Gastrocnemius medialis (tissue), 4 donors: ENCODE results near the gene SBK3.

Source experiments
- CTCF ChIP-seq, 5 experiments: fragments of 450-650 bp in 3 of 5; fragments of 200-600 bp in 2 of 5; sonication (generic) in 2 of 5; IDR thresholded peaks in 4 of 5; conservative IDR thresholded peaks in 1 of 5; 1 replicate in 4 of 5; 2 replicates in 1 of 5; pipeline ENCODE4 v1.5.1; 2016 to 2019; ENCODE audit warnings: antibody characterized with exemption in 5 of 5, mild to moderate bottlenecking in 3 of 5, moderate library complexity in 3 of 5
- POLR2A ChIP-seq, 2 donors: fragments of 450-650 bp; IDR thresholded peaks; one replicate each; pipeline ENCODE4 v1.6.1; 2017; ENCODE audit warnings: antibody characterized with exemption in 2 of 2, mild to moderate bottlenecking in 2 of 2, moderate library complexity in 2 of 2

- peak; percentile 87 to 96 (median 94) for TF ChIP-seq CTCF (IDR thresholded peaks at IDR 0.05 in 4 of 5, conservative IDR thresholded peaks at IDR 0.05 in 1 of 5)
- TF ChIP-seq POLR2A (IDR thresholded peaks at IDR 0.05) = peak; percentile 72 to 80
Observed at GRCh38 chr19:55516878-55517620, 28.3 kb downstream of the SBK3 start.
